Measurements from ENCODE around the gene GJC3. TPM values are rescaled to one million over a fixed set of nuclear protein-coding genes. Genes with fewer than 3 reads are reported as not detected.

GJC3 gene
- total and polyA plus RNA-seq, 2 of the 13 experiments (the other 11 are each of a cell fraction or from before 2014, with no cell fraction given), result 0.75 to 1.4 TPM

DNA sequence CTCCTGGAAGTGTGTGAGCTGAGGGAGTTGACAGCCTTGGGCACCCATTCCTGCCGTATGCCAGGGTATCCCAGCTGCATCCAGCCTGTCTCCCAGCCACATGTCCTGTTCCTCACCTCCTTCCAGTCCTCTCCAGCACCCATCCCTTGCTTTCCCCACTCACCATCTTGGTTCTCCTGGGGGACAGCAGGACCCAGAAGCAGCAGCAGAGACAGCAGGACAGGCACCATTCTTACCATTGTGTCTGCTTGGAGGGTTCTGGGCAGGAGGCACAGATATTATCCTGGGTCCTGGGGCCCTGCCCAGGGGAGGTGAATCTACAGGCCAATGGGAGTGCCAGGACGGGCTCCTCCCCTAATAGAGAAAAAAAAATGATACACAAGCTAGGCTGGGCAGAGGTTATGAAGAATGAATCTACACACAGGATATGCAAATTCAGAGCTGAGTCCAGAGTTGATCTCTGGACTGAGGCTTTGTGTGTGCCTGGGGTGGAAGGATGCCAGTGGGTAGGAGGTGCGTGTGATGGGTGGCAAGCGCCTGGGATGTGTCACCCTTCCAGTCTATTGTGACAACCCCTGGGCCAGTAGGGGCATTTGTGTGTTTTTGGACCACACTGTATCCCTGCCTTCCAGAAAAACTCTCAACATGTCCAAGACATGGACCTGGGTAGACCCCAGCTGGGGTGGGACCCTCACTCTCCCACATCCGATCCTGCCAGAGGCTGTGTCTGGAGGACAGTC is 46.5 kb upstream of the GJC3 start, which contains the start of gene AZGP1 (continued):
- TF ChIP-seq ZNF350 (CRISPR knock-in tag; IDR thresholded peaks at IDR 0.05; ENCODE audit: borderline replicate concordance, low read depth), result peak; percentile 69
- peak; percentile 97; the same call in 1 of the 2 replicates for TF ChIP-seq KLF15 (CRISPR knock-in tag; IDR thresholded peaks at IDR 0.05; ENCODE audit: borderline replicate concordance)
- no peak for TF ChIP-seq EZH2 (conservative IDR thresholded peaks at IDR 0.05; ENCODE audit: low read depth, low read length)
- TF ChIP-seq NFKB2 (CRISPR knock-in tag; IDR thresholded peaks at IDR 0.05; ENCODE audit: borderline replicate concordance), result no peak; the same call in 1 of the 2 replicates
- TF ChIP-seq, protein P1, sequence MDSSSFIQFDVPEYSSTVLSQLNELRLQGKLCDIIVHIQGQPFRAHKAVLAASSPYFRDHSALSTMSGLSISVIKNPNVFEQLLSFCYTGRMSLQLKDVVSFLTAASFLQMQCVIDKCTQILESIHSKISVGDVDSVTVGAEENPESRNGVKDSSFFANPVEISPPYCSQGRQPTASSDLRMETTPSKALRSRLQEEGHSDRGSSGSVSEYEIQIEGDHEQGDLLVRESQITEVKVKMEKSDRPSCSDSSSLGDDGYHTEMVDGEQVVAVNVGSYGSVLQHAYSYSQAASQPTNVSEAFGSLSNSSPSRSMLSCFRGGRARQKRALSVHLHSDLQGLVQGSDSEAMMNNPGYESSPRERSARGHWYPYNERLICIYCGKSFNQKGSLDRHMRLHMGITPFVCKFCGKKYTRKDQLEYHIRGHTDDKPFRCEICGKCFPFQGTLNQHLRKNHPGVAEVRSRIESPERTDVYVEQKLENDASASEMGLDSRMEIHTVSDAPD (CRISPR knock-in tag; IDR thresholded peaks at IDR 0.05), result no peak
- TF ChIP-seq GPN1 (CRISPR knock-in tag; IDR thresholded peaks at IDR 0.05; ENCODE audit: borderline replicate concordance), result no peak
- TF ChIP-seq MEIS2 (CRISPR knock-in tag; IDR thresholded peaks at IDR 0.05), result 0 out of 2 replicates have a peak, but pooled peaks have one; percentile 40
- TF ChIP-seq, protein P2, sequence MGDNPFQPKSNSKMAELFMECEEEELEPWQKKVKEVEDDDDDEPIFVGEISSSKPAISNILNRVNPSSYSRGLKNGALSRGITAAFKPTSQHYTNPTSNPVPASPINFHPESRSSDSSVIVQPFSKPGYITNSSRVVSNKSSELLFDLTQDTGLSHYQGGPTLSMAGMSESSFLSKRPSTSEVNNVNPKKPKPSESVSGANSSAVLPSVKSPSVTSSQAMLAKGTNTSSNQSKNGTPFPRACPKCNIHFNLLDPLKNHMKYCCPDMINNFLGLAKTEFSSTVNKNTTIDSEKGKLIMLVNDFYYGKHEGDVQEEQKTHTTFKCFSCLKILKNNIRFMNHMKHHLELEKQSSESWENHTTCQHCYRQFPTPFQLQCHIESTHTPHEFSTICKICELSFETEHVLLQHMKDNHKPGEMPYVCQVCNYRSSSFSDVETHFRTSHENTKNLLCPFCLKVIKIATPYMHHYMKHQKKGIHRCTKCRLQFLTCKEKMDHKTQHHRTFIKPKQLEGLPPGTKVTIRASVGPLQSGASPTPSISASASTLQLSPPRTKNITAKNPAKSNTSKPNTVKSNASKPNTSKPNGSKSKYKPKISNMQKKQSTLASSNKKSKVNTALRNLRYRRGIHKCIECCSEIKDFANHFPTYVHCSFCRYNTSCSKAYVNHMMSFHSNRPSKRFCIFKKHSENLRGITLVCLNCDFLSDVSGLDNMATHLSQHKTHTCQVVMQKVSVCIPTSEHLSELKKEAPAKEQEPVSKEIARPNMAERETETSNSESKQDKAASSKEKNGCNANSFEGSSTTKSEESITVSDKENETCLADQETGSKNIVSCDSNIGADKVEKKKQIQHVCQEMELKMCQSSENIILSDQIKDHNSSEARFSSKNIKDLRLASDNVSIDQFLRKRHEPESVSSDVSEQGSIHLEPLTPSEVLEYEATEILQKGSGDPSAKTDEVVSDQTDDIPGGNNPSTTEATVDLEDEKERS (CRISPR knock-in tag; IDR thresholded peaks at IDR 0.05), result no peak
- no peak for TF ChIP-seq ELF4 (CRISPR knock-in tag; IDR thresholded peaks at IDR 0.05; ENCODE audit: borderline replicate concordance)
- TF ChIP-seq NFRKB (IDR thresholded peaks at IDR 0.05), result no peak
- TF ChIP-seq ZNF550 (CRISPR knock-in tag; IDR thresholded peaks at IDR 0.05; ENCODE audit: borderline replicate concordance), result no peak
- TF ChIP-seq, protein P3, sequence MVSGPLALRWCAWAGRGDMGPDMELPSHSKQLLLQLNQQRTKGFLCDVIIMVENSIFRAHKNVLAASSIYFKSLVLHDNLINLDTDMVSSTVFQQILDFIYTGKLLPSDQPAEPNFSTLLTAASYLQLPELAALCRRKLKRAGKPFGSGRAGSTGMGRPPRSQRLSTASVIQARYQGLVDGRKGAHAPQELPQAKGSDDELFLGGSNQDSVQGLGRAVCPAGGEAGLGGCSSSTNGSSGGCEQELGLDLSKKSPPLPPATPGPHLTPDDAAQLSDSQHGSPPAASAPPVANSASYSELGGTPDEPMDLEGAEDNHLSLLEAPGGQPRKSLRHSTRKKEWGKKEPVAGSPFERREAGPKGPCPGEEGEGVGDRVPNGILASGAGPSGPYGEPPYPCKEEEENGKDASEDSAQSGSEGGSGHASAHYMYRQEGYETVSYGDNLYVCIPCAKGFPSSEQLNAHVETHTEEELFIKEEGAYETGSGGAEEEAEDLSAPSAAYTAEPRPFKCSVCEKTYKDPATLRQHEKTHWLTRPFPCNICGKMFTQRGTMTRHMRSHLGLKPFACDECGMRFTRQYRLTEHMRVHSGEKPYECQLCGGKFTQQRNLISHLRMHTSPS (CRISPR knock-in tag; IDR thresholded peaks at IDR 0.05; ENCODE audit: low read depth), result peak; percentile 93; the same call in 1 of the 2 replicates
- no peak for TF ChIP-seq HES4 (CRISPR knock-in tag; IDR thresholded peaks at IDR 0.05; ENCODE audit: borderline replicate concordance)
- TF ChIP-seq, protein P4, sequence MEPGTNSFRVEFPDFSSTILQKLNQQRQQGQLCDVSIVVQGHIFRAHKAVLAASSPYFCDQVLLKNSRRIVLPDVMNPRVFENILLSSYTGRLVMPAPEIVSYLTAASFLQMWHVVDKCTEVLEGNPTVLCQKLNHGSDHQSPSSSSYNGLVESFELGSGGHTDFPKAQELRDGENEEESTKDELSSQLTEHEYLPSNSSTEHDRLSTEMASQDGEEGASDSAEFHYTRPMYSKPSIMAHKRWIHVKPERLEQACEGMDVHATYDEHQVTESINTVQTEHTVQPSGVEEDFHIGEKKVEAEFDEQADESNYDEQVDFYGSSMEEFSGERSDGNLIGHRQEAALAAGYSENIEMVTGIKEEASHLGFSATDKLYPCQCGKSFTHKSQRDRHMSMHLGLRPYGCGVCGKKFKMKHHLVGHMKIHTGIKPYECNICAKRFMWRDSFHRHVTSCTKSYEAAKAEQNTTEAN (CRISPR knock-in tag; conservative IDR thresholded peaks at IDR 0.05), result no peak
- no peak for TF ChIP-seq PCBP1 (IDR thresholded peaks at IDR 0.05; ENCODE audit: borderline replicate concordance, low read depth, low read length)
- no peak for TF ChIP-seq TRIM24 (CRISPR knock-in tag; IDR thresholded peaks at IDR 0.05)
- 0 out of 2 replicates have a peak, but pooled peaks have one; percentile 25 for TF ChIP-seq ZNF335 (CRISPR knock-in tag; IDR thresholded peaks at IDR 0.05)
- no peak for TF ChIP-seq SOX13 (IDR thresholded peaks at IDR 0.05)
- TF ChIP-seq SOX13 (CRISPR knock-in tag; conservative IDR thresholded peaks at IDR 0.05 in 1 of 2, IDR thresholded peaks at IDR 0.05 in 1 of 2), result peak in 1 of 2 experiments; percentile 67; a peak in 2 of 4 replicates
- no peak for TF ChIP-seq TMF1 (CRISPR knock-in tag; IDR thresholded peaks at IDR 0.05; ENCODE audit: low read depth)
- no peak for TF ChIP-seq AHR (CRISPR knock-in tag; IDR thresholded peaks at IDR 0.05)
- TF ChIP-seq CEBPB (IDR thresholded peaks at IDR 0.05; ENCODE audit: borderline replicate concordance, low read depth, low read length), result 0 out of 2 replicates have a peak, but pooled peaks have one; percentile 14

Data from HepG2 (cell line).